Measurements from ENCODE around the gene MEI4.

DNA sequence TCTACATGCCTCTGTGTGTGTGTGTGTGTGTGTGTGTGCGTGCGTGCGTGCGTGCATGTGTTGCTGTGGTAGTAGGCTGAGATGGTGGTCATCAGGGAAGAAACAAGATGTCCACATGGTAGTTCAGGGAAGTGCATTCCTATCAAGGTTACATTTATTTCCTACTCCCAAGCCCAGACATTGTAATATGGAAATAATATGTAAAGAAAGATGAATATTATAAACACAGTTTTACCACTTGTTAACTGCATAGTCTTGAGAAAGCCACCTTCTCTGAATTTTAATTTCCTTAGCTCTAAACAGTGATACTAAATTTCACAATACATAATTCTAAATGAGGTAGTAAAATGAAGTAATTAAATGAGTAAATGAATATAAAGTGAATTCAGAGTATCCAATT is 14.0 kb downstream of the MEI4 start:
- TF ChIP-seq, protein P1, sequence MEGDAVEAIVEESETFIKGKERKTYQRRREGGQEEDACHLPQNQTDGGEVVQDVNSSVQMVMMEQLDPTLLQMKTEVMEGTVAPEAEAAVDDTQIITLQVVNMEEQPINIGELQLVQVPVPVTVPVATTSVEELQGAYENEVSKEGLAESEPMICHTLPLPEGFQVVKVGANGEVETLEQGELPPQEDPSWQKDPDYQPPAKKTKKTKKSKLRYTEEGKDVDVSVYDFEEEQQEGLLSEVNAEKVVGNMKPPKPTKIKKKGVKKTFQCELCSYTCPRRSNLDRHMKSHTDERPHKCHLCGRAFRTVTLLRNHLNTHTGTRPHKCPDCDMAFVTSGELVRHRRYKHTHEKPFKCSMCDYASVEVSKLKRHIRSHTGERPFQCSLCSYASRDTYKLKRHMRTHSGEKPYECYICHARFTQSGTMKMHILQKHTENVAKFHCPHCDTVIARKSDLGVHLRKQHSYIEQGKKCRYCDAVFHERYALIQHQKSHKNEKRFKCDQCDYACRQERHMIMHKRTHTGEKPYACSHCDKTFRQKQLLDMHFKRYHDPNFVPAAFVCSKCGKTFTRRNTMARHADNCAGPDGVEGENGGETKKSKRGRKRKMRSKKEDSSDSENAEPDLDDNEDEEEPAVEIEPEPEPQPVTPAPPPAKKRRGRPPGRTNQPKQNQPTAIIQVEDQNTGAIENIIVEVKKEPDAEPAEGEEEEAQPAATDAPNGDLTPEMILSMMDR (IDR thresholded peaks at IDR 0.05) = no peak
- no peak for TF ChIP-seq POLR2A (IDR thresholded peaks at IDR 0.05)

Measured in thyroid gland (tissue), 4 donors.